Measurements from ENCODE around the gene DCTN1.

GRCh38 chr2:74375838-74376237 is 4.3 kb downstream of the DCTN1 start:
- no peak for TF ChIP-seq EZH2 (IDR thresholded peaks at IDR 0.05; ENCODE audit: borderline replicate concordance, low read depth, low read length, poor library complexity, severe bottlenecking)
- no peak for TF ChIP-seq CTCF (conservative IDR thresholded peaks at IDR 0.05; ENCODE audit: low read depth, low read length)
